GM18526 (cell line): Measurements from ENCODE around the gene DOP1B.

Experiments
- POLR2A ChIP-seq: IDR thresholded peaks from 3 replicates; pipeline ENCODE4 v1.6.1; 2011; ENCODE audit not compliant: insufficient read length; ENCODE audit errors: extremely low read depth

DOP1B gene

GRCh38 chr21:36156815-36157670, at the start of gene DOP1B:
DOP1B (plus strand) TSS chr21:36156824; CDS start chr21:36164734, 7,910 bp downstream.
- TF ChIP-seq POLR2A: peak; percentile 41

GRCh38 chr21:36109868-36110267, 46.8 kb upstream of the DOP1B start:
- no peak for TF ChIP-seq POLR2A

GRCh38 chr21:36111238-36111637, 45.4 kb upstream of the DOP1B start:
- no peak for TF ChIP-seq POLR2A

- TF ChIP-seq POLR2A: no peak
Measured at GRCh38 chr21:36113647-36114428, 42.8 kb upstream of the DOP1B start.

- no peak for TF ChIP-seq POLR2A
Measured at GRCh38 chr21:36115138-36115730, 41.4 kb upstream of the DOP1B start.

GRCh38 chr21:36117286-36117741, 39.3 kb upstream of the DOP1B start:
- TF ChIP-seq POLR2A: no peak

GRCh38 chr21:36120304-36120888, 36.2 kb upstream of the DOP1B start:
- TF ChIP-seq POLR2A: no peak

GRCh38 chr21:36122977-36123376, 33.6 kb upstream of the DOP1B start:
- TF ChIP-seq POLR2A: no peak

- TF ChIP-seq POLR2A: no peak
Measured at GRCh38 chr21:36124395-36124794, 32.2 kb upstream of the DOP1B start.

- TF ChIP-seq POLR2A: no peak
Measured at GRCh38 chr21:36125512-36126207, 31.0 kb upstream of the DOP1B start.

- TF ChIP-seq POLR2A: no peak
Measured at GRCh38 chr21:36126208-36126565, 30.4 kb upstream of the DOP1B start.

- TF ChIP-seq POLR2A: no peak
Measured at GRCh38 chr21:36126621-36127110, 30.0 kb upstream of the DOP1B start.

GRCh38 chr21:36127250-36127904, 29.2 kb upstream of the DOP1B start:
- no peak for TF ChIP-seq POLR2A

GRCh38 chr21:36127977-36128376, 28.6 kb upstream of the DOP1B start:
- no peak for TF ChIP-seq POLR2A
